OCI-LY7 (cell line): ENCODE results near the gene GULP1.

Experiments
- EZH2phosphoT487 ChIP-seq: fragments of 200-600 bp; sonication (generic); IDR thresholded peaks from 2 replicates; pipeline ENCODE4 v1.6.1; 2018; ENCODE audit warnings: low read depth, borderline replicate concordance, mild to moderate bottlenecking, mixed run types, antibody characterized with exemption, low read length, moderate library complexity, mixed read lengths
- TF ChIP-seq, protein P1 (sequence below): fragments of 200-600 bp; sonication (generic); conservative IDR thresholded peaks from 2 replicates; pipeline ENCODE4 v1.5.1; 2014; ENCODE audit warnings: mild to moderate bottlenecking, antibody characterized with exemption, low read length, moderate library complexity, mixed read lengths

DNA sequence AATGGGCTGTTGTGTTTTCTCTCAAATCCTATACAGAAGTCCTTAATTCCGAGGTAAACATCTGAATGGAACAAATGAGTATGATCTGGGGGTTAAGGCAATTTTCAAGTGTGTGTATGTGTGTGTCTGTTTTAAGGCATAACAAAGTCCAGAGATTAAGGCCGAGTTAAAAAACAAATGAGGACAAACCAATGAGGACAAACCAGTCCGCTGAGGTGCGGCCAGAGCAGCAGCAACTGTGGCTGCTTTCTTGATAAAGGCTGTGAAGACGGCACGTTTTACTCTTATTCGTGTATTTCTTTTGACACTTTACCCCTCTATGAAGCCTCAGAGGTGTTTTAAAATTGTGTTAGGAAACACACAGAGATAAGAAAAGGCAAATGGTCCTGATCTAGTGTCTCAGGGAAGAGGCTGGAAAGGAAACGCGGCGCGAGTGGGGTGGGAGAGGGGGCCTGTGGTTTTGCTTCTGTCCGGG lies 495 bp upstream of the GULP1 start:
- TF ChIP-seq, protein P1, sequence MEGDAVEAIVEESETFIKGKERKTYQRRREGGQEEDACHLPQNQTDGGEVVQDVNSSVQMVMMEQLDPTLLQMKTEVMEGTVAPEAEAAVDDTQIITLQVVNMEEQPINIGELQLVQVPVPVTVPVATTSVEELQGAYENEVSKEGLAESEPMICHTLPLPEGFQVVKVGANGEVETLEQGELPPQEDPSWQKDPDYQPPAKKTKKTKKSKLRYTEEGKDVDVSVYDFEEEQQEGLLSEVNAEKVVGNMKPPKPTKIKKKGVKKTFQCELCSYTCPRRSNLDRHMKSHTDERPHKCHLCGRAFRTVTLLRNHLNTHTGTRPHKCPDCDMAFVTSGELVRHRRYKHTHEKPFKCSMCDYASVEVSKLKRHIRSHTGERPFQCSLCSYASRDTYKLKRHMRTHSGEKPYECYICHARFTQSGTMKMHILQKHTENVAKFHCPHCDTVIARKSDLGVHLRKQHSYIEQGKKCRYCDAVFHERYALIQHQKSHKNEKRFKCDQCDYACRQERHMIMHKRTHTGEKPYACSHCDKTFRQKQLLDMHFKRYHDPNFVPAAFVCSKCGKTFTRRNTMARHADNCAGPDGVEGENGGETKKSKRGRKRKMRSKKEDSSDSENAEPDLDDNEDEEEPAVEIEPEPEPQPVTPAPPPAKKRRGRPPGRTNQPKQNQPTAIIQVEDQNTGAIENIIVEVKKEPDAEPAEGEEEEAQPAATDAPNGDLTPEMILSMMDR = no peak
- TF ChIP-seq EZH2phosphoT487 = no peak
